Hepatocyte (in vitro differentiated cells): ENCODE measurements around the gene BABAM1. TPM values are rescaled to one million over a fixed set of nuclear protein-coding genes. Genes with fewer than 3 reads are reported as not detected.

Experiments used
- DNase-seq: peaks from one replicate; pipeline ENCODE4 v3.0.0-alpha.2; 2016; ENCODE audit warnings: low spot score
- H2AFZ ChIP-seq: fragments of 200-600 bp; sonication (generic); 2 replicates; pipeline ENCODE4 v1.6.0; 2016; ENCODE audit warnings: antibody characterized with exemption, mild to moderate bottlenecking
- H3K27ac ChIP-seq: fragments of 200-600 bp; sonication (generic); 2 replicates; pipeline ENCODE4 v1.5.1; 2016; ENCODE audit warnings: mild to moderate bottlenecking
- H3K27me3 ChIP-seq: fragments of 200-600 bp; sonication (generic); 2 replicates; pipeline ENCODE4 v1.6.1; 2016
- H3K36me3 ChIP-seq: fragments of 200-600 bp; sonication (generic); replicated peaks from 2 replicates; pipeline ENCODE4 v1.5.1; 2016; ENCODE audit warnings: low read depth; ENCODE audit not compliant: insufficient read depth
- H3K4me1 ChIP-seq: fragments of 200-600 bp; sonication (generic); 2 replicates; pipeline ENCODE4 v1.5.1; 2016; ENCODE audit warnings: mild to moderate bottlenecking, moderate library complexity; ENCODE audit not compliant: insufficient read depth
- H3K4me2 ChIP-seq: fragments of 200-600 bp; sonication (generic); 2 replicates; pipeline ENCODE4 v1.6.0; 2016
- H3K4me3 ChIP-seq: fragments of 200-600 bp; sonication (generic); 2 replicates; pipeline ENCODE4 v1.5.1; 2016; ENCODE audit warnings: mild to moderate bottlenecking
- H3K79me2 ChIP-seq: fragments of 200-600 bp; sonication (generic); 2 replicates; pipeline ENCODE4 v1.6.0; 2017; ENCODE audit warnings: mild to moderate bottlenecking
- H3K9me2 ChIP-seq: fragments of 200-600 bp; sonication (generic); replicated peaks from 2 replicates; pipeline ENCODE4 v1.6.0; 2017; ENCODE audit warnings: mild to moderate bottlenecking; ENCODE audit not compliant: insufficient read depth
- H3K9me3 ChIP-seq: fragments of 200-600 bp; sonication (generic); 2 replicates; pipeline ENCODE4 v1.5.1; 2016; ENCODE audit warnings: low read depth, mild to moderate bottlenecking
- H4K20me1 ChIP-seq: fragments of 200-600 bp; sonication (generic); 2 replicates; pipeline ENCODE4 v1.6.0; 2016; ENCODE audit warnings: mild to moderate bottlenecking; ENCODE audit not compliant: insufficient read depth, poor library complexity, severe bottlenecking
- EZH2 ChIP-seq: fragments of 200-600 bp; sonication (generic); IDR thresholded peaks from 2 replicates; pipeline ENCODE4 v1.6.1; 2016; ENCODE audit warnings: antibody characterized with exemption, mild to moderate bottlenecking, borderline replicate concordance
- EZH2phosphoT487 ChIP-seq: fragments of 200-600 bp; sonication (generic); IDR thresholded peaks from one replicate; pipeline ENCODE4 v1.6.1; 2018; ENCODE audit warnings: antibody characterized with exemption, mild to moderate bottlenecking, low read depth, moderate library complexity; ENCODE audit not compliant: unreplicated experiment, severe bottlenecking
- WGBS: methylation state at CpG from one replicate; pipeline ENCODE4 v1.1.6; 2016; ENCODE audit warnings: low lambda C conversion rate; ENCODE audit errors: missing lambda C conversion rate; 5-methylcytosine and 5-hydroxymethylcytosine counted together
- polyA plus RNA-seq: library from polyadenylated mRNA; unstranded; fragments of >200 nt; fragmentation: Nextera tagmentation; extraction: Ambion mirVana; gene quantifications from 2 replicates; pipeline ENCODE4 v1.2.1, GENCODE V29; 2016
- total RNA-seq: library from RNA; depleted of rRNA; stranded (reverse); fragments of >200 nt; gene quantifications from 2 replicates; pipeline ENCODE4 v1.2.3, GENCODE V29; 2014
- TF ChIP-seq, protein P1 (sequence below): fragments of 200-600 bp; sonication (generic); IDR thresholded peaks from 2 replicates; pipeline ENCODE4 v1.5.1; 2016; ENCODE audit warnings: antibody characterized with exemption, mild to moderate bottlenecking; ENCODE audit not compliant: poor library complexity

Gene BABAM1
- total and polyA plus RNA-seq, 2 experiments from 2014 or later = 63.8 to 94.1 TPM

DNA sequence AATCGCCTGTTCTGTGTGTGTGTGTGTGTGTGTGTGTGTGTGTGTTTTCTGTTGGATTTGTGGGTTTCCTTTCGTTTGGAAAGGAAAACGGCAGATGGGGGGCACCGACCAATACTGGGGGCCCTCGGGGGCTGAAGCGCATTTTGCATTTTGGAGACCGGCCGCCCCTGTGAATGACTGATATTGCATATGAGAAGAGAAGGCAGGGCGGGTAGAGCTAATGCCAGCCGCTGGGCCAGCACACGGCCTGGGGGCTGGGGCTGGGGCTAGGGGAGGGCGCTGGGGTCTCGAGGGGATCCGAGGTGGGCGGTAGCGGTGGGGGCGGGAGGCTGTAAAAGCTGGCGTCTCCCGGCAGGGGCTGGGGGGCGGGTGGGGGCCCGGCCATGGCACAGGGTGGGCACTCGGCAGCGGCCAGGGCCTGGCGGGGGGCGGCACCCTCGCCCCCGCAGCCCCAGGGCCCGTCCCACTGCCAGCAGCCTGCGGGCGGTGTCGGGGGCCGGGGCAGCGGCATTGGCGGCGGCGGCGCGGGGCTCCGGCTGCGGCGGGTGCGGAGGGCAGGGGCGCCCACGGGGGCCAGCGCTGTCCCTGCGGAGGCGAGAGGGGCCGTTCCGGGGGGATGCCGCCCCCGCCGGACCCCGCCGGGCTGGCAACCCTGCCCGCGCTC lies 56.2 kb downstream of the BABAM1 start:
- WGBS = 94% methylated on average over 14 of the region's 56 CpGs
- Histone ChIP-seq H3K79me2 (no peaks in the 10 kb centered on the region), H2AFZ (no peak overlapping the region), H3K27me3 (no peaks in the 10 kb centered on the region), H3K9me2 (no peaks in the 10 kb centered on the region), H3K36me3 (no peaks in the 10 kb centered on the region), H3K4me1 (peaks cover 4% of the 10 kb centered on the region), H3K4me3 (no peak overlapping the region), H3K4me2 (no peak overlapping the region), H3K9me3 (no peaks in the 10 kb centered on the region), H3K27ac (no peak overlapping the region), H4K20me1 (no peaks in the 10 kb centered on the region)
- DNase-seq = no peak
- no peak for TF ChIP-seq EZH2

DNA sequence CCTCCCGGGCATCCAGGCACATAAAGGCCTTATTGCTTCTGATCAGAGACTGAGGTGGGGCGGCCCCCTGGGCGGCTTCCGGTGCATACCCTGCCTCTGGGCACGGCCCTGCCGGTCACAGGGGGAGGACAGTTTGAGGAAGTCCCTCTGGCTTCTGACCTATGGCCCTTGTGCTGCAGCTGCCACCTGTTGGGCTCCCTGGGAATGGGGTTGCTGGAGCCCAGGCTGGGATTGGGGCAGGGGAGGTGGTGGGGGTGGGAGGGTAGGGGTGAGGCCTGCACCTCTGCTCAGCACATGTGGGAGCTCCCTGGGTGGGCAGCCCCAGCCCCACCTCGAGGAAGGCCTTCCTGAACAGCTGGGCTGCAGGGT lies 56.7 kb downstream of the BABAM1 start:
- H3K9me2 ChIP-seq = no peaks in the 10 kb centered on the region
- H4K20me1 ChIP-seq = no peaks in the 10 kb centered on the region
- H3K79me2 ChIP-seq = no peaks in the 10 kb centered on the region
- H3K9me3 ChIP-seq = no peaks in the 10 kb centered on the region
- H3K4me1 ChIP-seq = peaks cover 7% of the 10 kb centered on the region
- H3K4me3 ChIP-seq = no peak overlapping the region
- no peaks in the 10 kb centered on the region for H3K27me3 ChIP-seq
- H3K27ac ChIP-seq = no peak overlapping the region
- H3K36me3 ChIP-seq = no peaks in the 10 kb centered on the region
- H2AFZ ChIP-seq = no peak overlapping the region
- no peak for DNase-seq
- TF ChIP-seq EZH2phosphoT487 = no peak
- TF ChIP-seq, protein P1, sequence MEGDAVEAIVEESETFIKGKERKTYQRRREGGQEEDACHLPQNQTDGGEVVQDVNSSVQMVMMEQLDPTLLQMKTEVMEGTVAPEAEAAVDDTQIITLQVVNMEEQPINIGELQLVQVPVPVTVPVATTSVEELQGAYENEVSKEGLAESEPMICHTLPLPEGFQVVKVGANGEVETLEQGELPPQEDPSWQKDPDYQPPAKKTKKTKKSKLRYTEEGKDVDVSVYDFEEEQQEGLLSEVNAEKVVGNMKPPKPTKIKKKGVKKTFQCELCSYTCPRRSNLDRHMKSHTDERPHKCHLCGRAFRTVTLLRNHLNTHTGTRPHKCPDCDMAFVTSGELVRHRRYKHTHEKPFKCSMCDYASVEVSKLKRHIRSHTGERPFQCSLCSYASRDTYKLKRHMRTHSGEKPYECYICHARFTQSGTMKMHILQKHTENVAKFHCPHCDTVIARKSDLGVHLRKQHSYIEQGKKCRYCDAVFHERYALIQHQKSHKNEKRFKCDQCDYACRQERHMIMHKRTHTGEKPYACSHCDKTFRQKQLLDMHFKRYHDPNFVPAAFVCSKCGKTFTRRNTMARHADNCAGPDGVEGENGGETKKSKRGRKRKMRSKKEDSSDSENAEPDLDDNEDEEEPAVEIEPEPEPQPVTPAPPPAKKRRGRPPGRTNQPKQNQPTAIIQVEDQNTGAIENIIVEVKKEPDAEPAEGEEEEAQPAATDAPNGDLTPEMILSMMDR = no peak
- no peak for TF ChIP-seq EZH2
- no peak overlapping the region for H3K4me2 ChIP-seq
- 91% methylated on average over 6 of the region's 7 CpGs for WGBS

DNA sequence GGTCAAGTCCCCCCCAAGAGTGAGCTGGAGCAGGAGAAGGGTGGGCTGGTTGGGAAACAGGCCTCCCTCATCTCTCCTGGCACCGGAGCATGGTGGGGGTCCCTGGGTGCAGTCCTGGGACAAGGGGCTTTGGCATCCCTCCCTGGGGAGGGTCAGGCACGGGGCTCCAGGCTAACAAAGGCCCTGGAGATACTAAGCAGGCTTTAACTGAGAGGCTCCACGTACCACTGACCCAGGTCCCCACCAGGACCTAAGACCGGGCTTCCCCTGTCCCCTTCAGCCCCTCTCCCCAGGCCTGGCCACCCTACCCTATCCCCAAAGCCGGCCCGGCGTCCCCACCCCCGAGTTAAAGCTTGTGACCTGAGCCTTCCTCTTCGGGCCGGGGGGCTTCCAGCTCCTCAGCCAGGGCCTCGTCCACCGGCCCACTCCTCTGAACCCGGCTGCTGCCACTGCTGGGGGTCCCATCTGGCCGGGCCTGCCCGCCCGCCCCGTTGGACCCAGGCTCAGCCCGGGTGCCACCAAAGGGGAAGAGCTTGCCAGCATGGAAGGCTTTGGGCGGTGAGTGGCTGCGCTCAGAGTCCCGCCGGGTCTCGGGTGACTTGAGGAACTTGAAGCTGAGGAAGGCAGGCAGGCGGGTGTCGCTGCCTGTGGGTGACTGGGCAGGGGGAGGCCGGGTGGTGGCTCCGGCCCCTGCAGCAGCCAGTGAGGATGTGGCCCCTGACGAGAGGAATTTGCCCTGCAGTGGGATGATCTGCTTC lies 57.3 kb downstream of the BABAM1 start:
- peak; percentile 5 for DNase-seq
- no peaks in the 10 kb centered on the region for H3K9me3 ChIP-seq
- H4K20me1 ChIP-seq = no peaks in the 10 kb centered on the region
- no peak for TF ChIP-seq EZH2
- no peak for TF ChIP-seq EZH2phosphoT487
- TF ChIP-seq, protein P1 = no peak
- WGBS = 95% methylated on average over 18 of the region's 28 CpGs
- no peaks in the 10 kb centered on the region for H3K9me2 ChIP-seq
- H3K4me1 ChIP-seq = peaks cover 12% of the 10 kb centered on the region
- H3K36me3 ChIP-seq = no peaks in the 10 kb centered on the region
- H2AFZ ChIP-seq = no peak overlapping the region
- H3K27ac ChIP-seq = no peak overlapping the region
- no peaks in the 10 kb centered on the region for H3K27me3 ChIP-seq
- no peak overlapping the region for H3K4me3 ChIP-seq
- no peak overlapping the region for H3K4me2 ChIP-seq
- H3K79me2 ChIP-seq = no peaks in the 10 kb centered on the region

DNA sequence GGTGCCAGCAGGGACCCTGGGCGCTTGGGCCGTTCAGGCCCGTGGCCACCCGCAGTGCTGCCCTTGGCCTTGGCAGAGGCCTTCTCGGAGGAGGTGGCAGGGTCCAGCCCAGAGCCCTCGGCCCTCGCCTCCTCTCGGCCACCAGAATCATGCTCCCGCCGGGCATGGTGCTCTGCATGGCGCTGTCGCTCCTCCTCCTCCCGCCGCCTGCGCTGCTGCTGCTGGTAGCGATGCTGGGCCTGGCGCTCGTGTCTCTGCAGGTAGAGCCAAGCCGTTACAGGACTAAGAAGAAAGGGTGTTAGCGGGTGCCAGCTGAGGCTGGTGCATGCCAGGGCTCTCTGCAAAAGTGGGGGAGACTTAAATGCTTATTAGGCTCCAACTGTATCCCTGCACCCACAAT lies 57.9 kb downstream of the BABAM1 start:
- H3K27ac ChIP-seq = no peak overlapping the region
- no peaks in the 10 kb centered on the region for H3K27me3 ChIP-seq
- no peaks in the 10 kb centered on the region for H3K9me2 ChIP-seq
- H2AFZ ChIP-seq = no peak overlapping the region
- no peak overlapping the region for H3K4me2 ChIP-seq
- no peaks in the 10 kb centered on the region for H3K79me2 ChIP-seq
- no peak for DNase-seq
- no peaks in the 10 kb centered on the region for H3K9me3 ChIP-seq
- H4K20me1 ChIP-seq = no peaks in the 10 kb centered on the region
- no peaks in the 10 kb centered on the region for H3K36me3 ChIP-seq
- TF ChIP-seq, protein P1 = no peak
- TF ChIP-seq EZH2 = no peak
- WGBS = 96% methylated on average over 20 of the region's 20 CpGs
- H3K4me3 ChIP-seq = no peak overlapping the region
- peaks cover 12% of the 10 kb centered on the region for H3K4me1 ChIP-seq
